ENCODE results near the gene LRP8.

GRCh38 chr1:53367503-53368313 is 39.8 kb upstream of the LRP8 start:
- TF ChIP-seq CTCF (IDR thresholded peaks at IDR 0.05; ENCODE audit: low read depth, low read length) (no peak), EZH2phosphoT487 (IDR thresholded peaks at IDR 0.05; ENCODE audit: low read depth) (no peak)
